MM.1S (cell line): ENCODE measurements around the gene GFOD1.

Experiments
- DNase-seq: peaks from one replicate; pipeline ENCODE4 v3.0.0-alpha.2; 2015
- H2AFZ ChIP-seq: fragments of 300-600 bp; sonication (generic); 2 replicates; pipeline ENCODE4 v1.6.0; 2016; ENCODE audit warnings: antibody characterized with exemption, low read length
- H3F3A ChIP-seq: fragments of 300-600 bp; sonication (generic); 2 replicates; pipeline ENCODE4 v1.6.1; 2016; ENCODE audit warnings: mild to moderate bottlenecking, antibody characterized with exemption, low read length, moderate library complexity, mixed read lengths; ENCODE audit not compliant: insufficient read depth
- H3K27ac ChIP-seq: fragments of 300-600 bp; sonication (generic); 2 replicates; pipeline ENCODE4 v1.5.1; 2016; ENCODE audit warnings: mild to moderate bottlenecking, low read length
- H3K27me3 ChIP-seq: fragments of 300-600 bp; sonication (generic); replicated peaks from 2 replicates; pipeline ENCODE4 v1.6.0; 2016; ENCODE audit warnings: low read length; ENCODE audit not compliant: insufficient read depth
- H3K36me3 ChIP-seq: fragments of 300-600 bp; sonication (generic); replicated peaks from 2 replicates; pipeline ENCODE4 v1.6.1; 2016; ENCODE audit warnings: mild to moderate bottlenecking, low read length, mixed read lengths; ENCODE audit not compliant: insufficient read depth
- H3K4me1 ChIP-seq: fragments of 300-600 bp; sonication (generic); 2 replicates; pipeline ENCODE4 v1.6.1; 2016; ENCODE audit warnings: low read length, mixed read lengths
- H3K4me2 ChIP-seq: fragments of 300-600 bp; sonication (generic); 2 replicates; pipeline ENCODE4 v1.6.0; 2016; ENCODE audit warnings: low read depth, low read length
- H3K4me3 ChIP-seq: fragments of 300-600 bp; sonication (generic); 2 replicates; pipeline ENCODE4 v1.5.1; 2016; ENCODE audit warnings: low read length, mixed read lengths
- H3K79me2 ChIP-seq: fragments of 300-600 bp; sonication (generic); 2 replicates; pipeline ENCODE4 v1.6.1; 2016; ENCODE audit warnings: mixed run types, low read length, mixed read lengths
- H3K9ac ChIP-seq: fragments of 300-600 bp; sonication (generic); 2 replicates; pipeline ENCODE4 v1.6.1; 2016; ENCODE audit warnings: low read length, mixed read lengths
- H3K9me2 ChIP-seq: fragments of 300-600 bp; sonication (generic); replicated peaks from 2 replicates; pipeline ENCODE4 v1.6.1; 2016; ENCODE audit warnings: mild to moderate bottlenecking, low read length, mixed read lengths; ENCODE audit not compliant: insufficient read depth
- H3K9me3 ChIP-seq: fragments of 300-600 bp; sonication (generic); replicated peaks from 2 replicates; pipeline ENCODE4 v1.6.1; 2016; ENCODE audit warnings: mild to moderate bottlenecking, low read length, mixed read lengths; ENCODE audit not compliant: insufficient read depth
- H4K20me1 ChIP-seq: fragments of 300-600 bp; sonication (generic); 2 replicates; pipeline ENCODE4 v1.6.1; 2016; ENCODE audit warnings: mild to moderate bottlenecking, low read length, moderate library complexity, mixed read lengths; ENCODE audit not compliant: insufficient read depth
- EZH2 ChIP-seq: fragments of 300-600 bp; sonication (generic); optimal IDR thresholded peaks from 2 replicates; pipeline ENCODE3; 2017; ENCODE audit warnings: low read depth, mild to moderate bottlenecking, antibody characterized with exemption, low read length, mixed read lengths
- EZH2phosphoT487 ChIP-seq: fragments of 300-600 bp; sonication (generic); IDR thresholded peaks from 2 replicates; pipeline ENCODE4 v1.6.1; 2018; ENCODE audit warnings: antibody characterized with exemption, low read length
- TF ChIP-seq, protein P1 (sequence below): fragments of 300-600 bp; sonication (generic); IDR thresholded peaks from 2 replicates; pipeline ENCODE4 v1.5.1; 2016; ENCODE audit warnings: antibody characterized with exemption, low read length, mixed read lengths

The GFOD1 gene

DNA sequence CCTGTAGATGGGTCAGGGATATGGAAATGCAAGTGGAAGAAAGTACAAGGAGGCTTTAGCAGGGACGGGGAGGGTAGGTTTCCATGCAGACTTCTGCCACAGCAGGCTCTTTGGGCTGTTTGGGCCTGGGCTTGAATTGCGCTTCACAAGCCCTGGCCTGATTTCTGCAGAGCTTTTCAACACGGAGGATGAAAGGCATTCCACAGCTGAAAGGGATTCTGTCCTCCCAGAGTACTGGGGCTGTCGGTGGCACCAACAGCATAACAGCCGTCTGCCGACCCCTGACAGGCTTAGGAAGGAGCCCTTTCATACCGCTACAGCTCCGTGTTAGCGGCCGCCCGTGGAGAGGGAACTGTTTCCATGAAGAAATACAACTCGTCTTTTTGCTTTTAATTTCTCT, 136.1 kb downstream of the GFOD1 start:
- no peaks in the 10 kb centered on the region for H3K79me2 ChIP-seq
- no peaks in the 10 kb centered on the region for H3K9me2 ChIP-seq
- H3K4me2 ChIP-seq: no peak overlapping the region
- peaks cover 22% of the 10 kb centered on the region for H3K4me1 ChIP-seq
- H2AFZ ChIP-seq: no peak overlapping the region
- no peak overlapping the region for H3K4me3 ChIP-seq
- H3K9ac ChIP-seq: no peak overlapping the region
- no peak for DNase-seq
- H3K9me3 ChIP-seq: no peaks in the 10 kb centered on the region
- H3K27ac ChIP-seq: no peak overlapping the region
- H3K27me3 ChIP-seq: no peaks in the 10 kb centered on the region
- H4K20me1 ChIP-seq: no peaks in the 10 kb centered on the region
- H3F3A ChIP-seq: peaks cover 21% of the 10 kb centered on the region
- no peaks in the 10 kb centered on the region for H3K36me3 ChIP-seq
- TF ChIP-seq EZH2: no peak
- no peak for TF ChIP-seq EZH2phosphoT487
- TF ChIP-seq, protein P1, sequence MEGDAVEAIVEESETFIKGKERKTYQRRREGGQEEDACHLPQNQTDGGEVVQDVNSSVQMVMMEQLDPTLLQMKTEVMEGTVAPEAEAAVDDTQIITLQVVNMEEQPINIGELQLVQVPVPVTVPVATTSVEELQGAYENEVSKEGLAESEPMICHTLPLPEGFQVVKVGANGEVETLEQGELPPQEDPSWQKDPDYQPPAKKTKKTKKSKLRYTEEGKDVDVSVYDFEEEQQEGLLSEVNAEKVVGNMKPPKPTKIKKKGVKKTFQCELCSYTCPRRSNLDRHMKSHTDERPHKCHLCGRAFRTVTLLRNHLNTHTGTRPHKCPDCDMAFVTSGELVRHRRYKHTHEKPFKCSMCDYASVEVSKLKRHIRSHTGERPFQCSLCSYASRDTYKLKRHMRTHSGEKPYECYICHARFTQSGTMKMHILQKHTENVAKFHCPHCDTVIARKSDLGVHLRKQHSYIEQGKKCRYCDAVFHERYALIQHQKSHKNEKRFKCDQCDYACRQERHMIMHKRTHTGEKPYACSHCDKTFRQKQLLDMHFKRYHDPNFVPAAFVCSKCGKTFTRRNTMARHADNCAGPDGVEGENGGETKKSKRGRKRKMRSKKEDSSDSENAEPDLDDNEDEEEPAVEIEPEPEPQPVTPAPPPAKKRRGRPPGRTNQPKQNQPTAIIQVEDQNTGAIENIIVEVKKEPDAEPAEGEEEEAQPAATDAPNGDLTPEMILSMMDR: no peak

DNA sequence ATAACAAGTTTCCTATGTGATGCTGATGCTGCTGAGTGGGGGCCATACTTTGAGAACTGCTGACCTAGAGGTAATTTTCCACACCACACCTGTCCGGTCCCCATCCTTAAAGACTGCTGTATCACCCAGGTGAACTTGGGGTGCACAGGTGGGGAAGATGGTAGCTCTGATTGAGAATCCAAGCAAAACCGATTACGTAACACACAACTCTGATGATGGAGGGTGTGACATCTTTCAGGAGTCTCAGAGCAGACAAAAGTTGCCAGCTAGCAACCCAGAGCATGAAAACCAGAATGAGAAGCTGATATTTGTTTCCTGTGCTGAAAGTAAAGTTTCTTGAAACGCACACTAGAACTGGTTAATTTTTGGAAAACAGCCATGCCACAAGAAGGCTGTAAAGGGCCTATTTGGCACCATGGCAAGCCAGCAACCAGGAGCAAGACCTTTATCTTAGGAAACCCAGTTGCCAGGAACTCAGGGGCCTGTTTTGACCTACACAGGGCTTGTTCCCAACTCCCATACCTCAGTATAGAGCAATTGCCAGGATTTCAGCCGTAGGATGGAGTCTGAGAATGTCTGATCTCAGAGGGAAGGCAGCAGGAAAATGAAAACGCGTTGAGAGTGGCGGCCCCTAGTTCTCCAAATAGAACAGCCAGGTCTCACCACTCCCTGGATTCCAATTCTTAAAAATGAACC, 137.4 kb downstream of the GFOD1 start:
- Histone ChIP-seq H3K9me2 (no peaks in the 10 kb centered on the region), H3K9ac (no peak overlapping the region), H3K27me3 (no peaks in the 10 kb centered on the region), H4K20me1 (no peaks in the 10 kb centered on the region), H3K4me2 (no peak overlapping the region), H3K9me3 (no peaks in the 10 kb centered on the region), H3F3A (peaks cover 8% of the 10 kb centered on the region), H3K27ac (no peak overlapping the region), H3K36me3 (no peaks in the 10 kb centered on the region), H3K79me2 (no peaks in the 10 kb centered on the region), H2AFZ (no peak overlapping the region), H3K4me3 (no peak overlapping the region), H3K4me1 (peaks cover 15% of the 10 kb centered on the region)
- no peak for DNase-seq
- no peak for TF ChIP-seq EZH2phosphoT487
- TF ChIP-seq EZH2: no peak
- TF ChIP-seq, protein P1: no peak

DNA sequence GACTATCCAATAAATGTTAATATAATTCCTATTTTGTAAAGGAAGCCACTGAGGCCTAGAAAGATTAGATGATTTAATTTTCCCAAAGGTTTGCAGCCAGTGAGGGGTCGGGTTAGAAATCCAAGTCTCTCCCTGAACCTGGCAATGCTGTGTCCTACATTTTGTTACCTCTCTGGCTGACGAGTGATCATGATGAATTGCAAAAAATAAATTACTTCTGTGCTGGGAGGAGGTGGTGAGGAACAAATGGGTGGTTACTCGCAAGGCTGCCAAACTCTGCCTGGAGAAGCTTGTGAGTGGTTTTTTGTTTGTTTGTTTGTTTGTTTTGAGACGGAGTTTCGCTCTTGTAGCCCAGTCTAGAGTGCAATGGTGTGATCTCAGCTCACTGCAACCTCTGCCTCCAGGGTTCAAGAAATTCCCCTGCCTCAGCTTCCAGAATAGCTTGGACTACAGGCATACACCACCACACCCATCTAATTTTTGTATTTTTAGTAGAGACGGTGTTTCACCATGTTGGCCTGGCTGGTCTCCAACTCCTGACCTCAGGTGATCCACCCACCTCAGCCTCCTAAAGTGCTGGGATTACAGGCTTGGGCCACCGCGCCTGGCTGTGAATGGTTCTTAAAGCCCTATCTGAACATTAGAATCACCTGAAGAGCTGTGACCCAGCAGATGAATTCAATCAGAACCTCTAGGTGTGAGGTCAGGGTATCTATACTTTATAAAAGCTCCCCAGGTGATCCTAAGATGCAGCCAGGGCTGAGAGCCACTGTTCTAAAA, 138.9 kb downstream of the GFOD1 start:
- Histone ChIP-seq H2AFZ (no peak overlapping the region), H3K4me3 (no peak overlapping the region), H3K27me3 (no peaks in the 10 kb centered on the region), H3K9ac (no peak overlapping the region), H3F3A (no peaks in the 10 kb centered on the region), H3K27ac (no peak overlapping the region), H3K79me2 (no peaks in the 10 kb centered on the region), H3K36me3 (no peaks in the 10 kb centered on the region), H3K9me3 (no peaks in the 10 kb centered on the region), H3K9me2 (no peaks in the 10 kb centered on the region), H3K4me2 (no peak overlapping the region), H3K4me1 (peaks cover 2% of the 10 kb centered on the region; the same call in 1 of the 2 replicates), H4K20me1 (no peaks in the 10 kb centered on the region)
- TF ChIP-seq, protein P1: no peak
- TF ChIP-seq EZH2phosphoT487 (no peak), EZH2 (no peak)
- DNase-seq: no peak
